Thyroid gland (tissue), 4 donors: ENCODE results near the gene C19orf81. TPM values are rescaled to one million over a fixed set of nuclear protein-coding genes. Genes with fewer than 3 reads are reported as not detected.

Source experiments
- DNase-seq, 2 donors: peaks; one replicate each; pipeline ENCODE4 v3.0.0-alpha.2; 2019
- H3K27ac ChIP-seq, 3 donors: fragments of 200-600 bp; sonication (generic); 1 replicate in 2 of 3; 2 replicates in 1 of 3; pipeline ENCODE4 v1.5.1; 2016 to 2019; ENCODE audit warnings: mild to moderate bottlenecking in 1 of 3, moderate library complexity in 1 of 3
- H3K27me3 ChIP-seq: fragments of 200-600 bp; sonication (generic); one replicate; pipeline ENCODE4 v1.5.1; 2019
- H3K36me3 ChIP-seq, 2 donors: fragments of 200-600 bp; sonication (generic); one replicate each; pipeline ENCODE4 v1.5.1; 2016 to 2019
- H3K4me1 ChIP-seq, 2 donors: fragments of 200-600 bp; sonication (generic); one replicate each; pipeline ENCODE4 v1.5.1; 2017 to 2019
- H3K4me3 ChIP-seq, 3 donors: fragments of 200-600 bp; sonication (generic); replicated peaks in 1 of 3; 1 replicate in 2 of 3; 2 replicates in 1 of 3; pipeline ENCODE4 v1.5.1; 2016; ENCODE audit warnings: mild to moderate bottlenecking in 1 of 3
- H3K9me3 ChIP-seq: fragments of 200-600 bp; sonication (generic); one replicate; pipeline ENCODE4 v1.5.1; 2017
- CTCF ChIP-seq, 6 experiments: fragments of 200-600 bp in 3 of 6; fragments of 450-650 bp in 3 of 6; sonication (generic) in 3 of 6; IDR thresholded peaks; one replicate each; pipeline ENCODE4 v1.5.1; 2016 to 2019; ENCODE audit warnings: antibody characterized with exemption in 6 of 6, mild to moderate bottlenecking in 2 of 6, inconsistent platforms in 1 of 6, moderate library complexity in 1 of 6
- POLR2A ChIP-seq, 2 donors: fragments of 450-650 bp; IDR thresholded peaks; one replicate each; pipeline ENCODE4 v1.6.1; 2017; ENCODE audit warnings: antibody characterized with exemption in 2 of 2, mild to moderate bottlenecking in 2 of 2, moderate library complexity in 1 of 2
- WGBS, 2 donors: methylation state at CpG; one replicate each; pipeline ENCODE4 v1.1.5; 2017; 5-methylcytosine and 5-hydroxymethylcytosine counted together
- intact Hi-C: fragments of 100-400 bp; cut with DNase I; formaldehyde crosslinking; loops from one replicate; pipeline ENCODE4 v1.15.1; 2023
- total RNA-seq, 4 donors: library from RNA; depleted of rRNA; stranded (reverse); fragments of >200 nt; gene quantifications; one replicate each; pipeline ENCODE4 v1.2.3, GENCODE V29; 2016

The C19orf81 gene
- 1 to 10 TPM in 1 of 4 donors, not detected in 3; 1.7 TPM for total RNA-seq

- TF ChIP-seq CTCF (IDR thresholded peaks at IDR 0.05) (no peak), POLR2A (IDR thresholded peaks at IDR 0.05) (no peak)
- Histone ChIP-seq H3K9me3 (no peaks in the 10 kb centered on the region), H3K4me3 (no peak within 1 kb of the TSS), H3K4me1 (no peaks in the 10 kb centered on the region), H3K27me3 (no peaks in the 10 kb centered on the region), H3K36me3 (no peaks in the 10 kb centered on the region), H3K27ac (no peak within 1 kb of the TSS)
- no peak for DNase-seq
- intact Hi-C loops: no loop called here
- WGBS, 2 donors: 23 to 25% methylated on average over 7 of the region's 7 CpGs
Measured at GRCh38 chr19:50649433-50650391, at the start of gene C19orf81. Gene C19orf81 (plus strand): TSS chr19:50649445. CDS start chr19:50649445, 0 bp downstream.

DNA sequence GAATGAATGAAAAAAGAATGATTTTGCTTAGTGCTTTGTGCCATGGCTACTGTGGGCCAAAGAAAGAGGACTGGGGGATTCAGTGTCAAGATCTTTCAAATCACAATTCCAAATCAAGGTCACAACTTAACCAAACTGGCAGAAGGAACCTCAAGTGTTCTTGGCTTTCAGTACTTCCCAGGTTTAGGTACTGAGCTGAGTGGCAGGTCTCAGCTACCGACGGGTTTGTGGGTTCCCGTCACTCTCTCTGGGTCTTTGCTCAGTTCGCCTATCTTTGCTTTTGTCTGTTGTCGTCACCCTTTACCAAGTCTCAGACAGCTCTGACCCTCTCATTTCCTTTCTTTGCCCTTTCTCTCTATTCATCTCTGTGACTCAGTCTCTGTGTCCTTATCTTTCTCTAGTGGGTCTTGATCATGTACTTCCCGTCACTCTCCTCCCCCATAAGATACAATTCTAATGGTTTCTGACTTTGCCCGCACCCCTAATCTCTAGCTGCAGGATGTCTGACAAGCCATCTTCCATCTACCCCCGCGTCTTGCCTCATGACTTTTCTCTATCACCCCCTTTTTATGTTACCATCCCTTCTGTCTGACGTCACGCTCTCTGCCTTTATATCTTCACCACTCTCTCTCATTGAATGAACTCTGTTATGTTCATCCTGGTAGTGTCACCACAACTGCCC lies 47.7 kb upstream of the C19orf81 start:
- TF ChIP-seq POLR2A (IDR thresholded peaks at IDR 0.05) (no peak), CTCF (IDR thresholded peaks at IDR 0.05) (no peak)
- intact Hi-C loops: no loop called here
- Histone ChIP-seq H3K4me3 (no peak overlapping the region), H3K9me3 (no peaks in the 10 kb centered on the region), H3K27me3 (no peaks in the 10 kb centered on the region), H3K4me1 (no peaks in the 10 kb centered on the region), H3K36me3 (no peaks in the 10 kb centered on the region), H3K27ac (no peak overlapping the region)
- no peak for DNase-seq
- WGBS, 2 donors: 72 to 74% methylated on average over 11 of the region's 11 CpGs

- H3K36me3 ChIP-seq: no peaks in the 10 kb centered on the region
- TF ChIP-seq POLR2A (IDR thresholded peaks at IDR 0.05) (no peak), CTCF (IDR thresholded peaks at IDR 0.05) (no peak)
- no peak overlapping the region for H3K27ac ChIP-seq
- no peaks in the 10 kb centered on the region for H3K27me3 ChIP-seq
- H3K4me1 ChIP-seq: no peaks in the 10 kb centered on the region
- no peaks in the 10 kb centered on the region for H3K9me3 ChIP-seq
- H3K4me3 ChIP-seq: no peak overlapping the region
- intact Hi-C loops: no loop called here
- 83 to 87% methylated on average over 5 of the region's 5 CpGs for WGBS, 2 donors
- DNase-seq: no peak
Measured at GRCh38 chr19:50602089-50602422, 47.2 kb upstream of the C19orf81 start.

- intact Hi-C loops: no loop called here
Measured at GRCh38 chr19:50602496-50602895, 46.7 kb upstream of the C19orf81 start.

More at GRCh38 chr19:50602496-50602895, 46.7 kb upstream of the C19orf81 start:
- no peaks in the 10 kb centered on the region for H3K27me3 ChIP-seq
- no peak overlapping the region for H3K27ac ChIP-seq
- H3K9me3 ChIP-seq: no peaks in the 10 kb centered on the region
- no peak for TF ChIP-seq CTCF (IDR thresholded peaks at IDR 0.05)
- no peak for TF ChIP-seq POLR2A (IDR thresholded peaks at IDR 0.05)
- no peaks in the 10 kb centered on the region for H3K4me1 ChIP-seq
- no peaks in the 10 kb centered on the region for H3K36me3 ChIP-seq
- no peak for DNase-seq
- 87 to 89% methylated on average over 6 of the region's 6 CpGs for WGBS, 2 donors
- no peak overlapping the region for H3K4me3 ChIP-seq
